PC-9 (cell line): ENCODE results near the gene RFX4. TPM values are rescaled to one million over a fixed set of nuclear protein-coding genes. Genes with fewer than 3 reads are reported as not detected.

Experiments
- BruUV-seq: library from RNA; stranded (reverse); fragments of 400-500 nt; replicated peaks from 2 replicates; lab custom pipeline; 2021; lab: Mats Ljungman, UMichigan
- CTCF ChIA-PET: fragments of 300-600 bp; sonication (Branson Sonifier 250); formaldehyde crosslinking; loops from one replicate; lab custom pipeline; 2022; ENCODE audit warnings: antibody characterized with exemption; lab: Charles Lee
- POLR2A ChIA-PET: fragments of 300-600 bp; sonication (Branson Sonifier 250); formaldehyde crosslinking; loops from one replicate; lab custom pipeline; 2022; ENCODE audit warnings: antibody characterized with exemption; ENCODE audit not compliant: unreplicated experiment; lab: Charles Lee
- DNase-seq, 2 experiments: peaks; one replicate each; pipeline versions ENCODE4 v3.0.0 to v3.0.0-alpha.2; 2015 to 2022; ENCODE audit warnings: mixed read lengths in 1 of 2
- H2AFZ ChIP-seq: fragments of 200-600 bp; sonication (generic); 2 replicates; pipeline ENCODE4 v1.8.1; 2017; ENCODE audit warnings: antibody characterized with exemption
- H3F3A ChIP-seq: fragments of 200-600 bp; sonication (generic); 2 replicates; pipeline ENCODE4 v1.8.1; 2017; ENCODE audit warnings: antibody characterized with exemption, mild to moderate bottlenecking, low read depth; ENCODE audit not compliant: insufficient read depth
- H3K27ac ChIP-seq: fragments of 200-600 bp; sonication (generic); 2 replicates; pipeline ENCODE4 v1.6.1; 2016; ENCODE audit warnings: mixed run types
- H3K27me3 ChIP-seq: fragments of 200-600 bp; sonication (generic); 2 replicates; pipeline ENCODE4 v1.6.1; 2016; ENCODE audit warnings: low read depth, mixed run types; ENCODE audit not compliant: insufficient read depth
- H3K36me3 ChIP-seq: fragments of 200-600 bp; sonication (generic); 2 replicates; pipeline ENCODE4 v1.6.1; 2016; ENCODE audit warnings: low read depth, mixed run types
- H3K4me1 ChIP-seq: fragments of 200-600 bp; sonication (generic); replicated peaks from 2 replicates; pipeline ENCODE4 v1.6.1; 2016; ENCODE audit warnings: mixed run types; ENCODE audit not compliant: insufficient read depth
- H3K4me2 ChIP-seq: fragments of 200-600 bp; sonication (generic); 2 replicates; pipeline ENCODE4 v1.6.1; 2017; ENCODE audit warnings: mixed run types
- H3K4me3 ChIP-seq: fragments of 200-600 bp; sonication (generic); 2 replicates; pipeline ENCODE4 v1.6.1; 2016; ENCODE audit warnings: mixed run types
- H3K79me2 ChIP-seq: fragments of 200-600 bp; sonication (generic); 2 replicates; pipeline ENCODE4 v1.6.1; 2017; ENCODE audit warnings: low read depth, mixed run types
- H3K9me2 ChIP-seq: fragments of 200-600 bp; sonication (generic); 2 replicates; pipeline ENCODE4 v1.8.1; 2017; ENCODE audit warnings: mild to moderate bottlenecking; ENCODE audit not compliant: insufficient read depth
- H3K9me3 ChIP-seq: fragments of 200-600 bp; sonication (generic); 2 replicates; pipeline ENCODE4 v1.8.1; 2016; ENCODE audit warnings: low read depth; ENCODE audit not compliant: insufficient read depth
- H4K20me1 ChIP-seq: fragments of 200-600 bp; sonication (generic); 2 replicates; pipeline ENCODE4 v1.8.1; 2017; ENCODE audit not compliant: insufficient read depth
- EZH2 ChIP-seq: fragments of 200-600 bp; sonication (generic); IDR thresholded peaks from 2 replicates; pipeline ENCODE4 v1.8.0; 2017; ENCODE audit warnings: antibody characterized with exemption, low read depth
- intact Hi-C: fragments of 100-400 bp; cut with micrococcal nuclease; formaldehyde crosslinking; loops from one replicate; pipeline ENCODE4 v1.10.0; 2022; ENCODE audit not compliant: unreplicated experiment
- total RNA-seq: library from RNA; stranded (reverse); gene quantifications from 2 replicates; pipeline ENCODE4 v1.2.3, GENCODE V29; 2021
- TF ChIP-seq, protein P1 (sequence below): fragments of 200-600 bp; sonication (generic); conservative IDR thresholded peaks from 2 replicates; pipeline ENCODE4 v1.6.1; 2017; ENCODE audit warnings: mixed run types, antibody characterized with exemption, mild to moderate bottlenecking, moderate library complexity

Gene RFX4
- total RNA-seq, 1 experiment from 2014 or later: not detected

DNA sequence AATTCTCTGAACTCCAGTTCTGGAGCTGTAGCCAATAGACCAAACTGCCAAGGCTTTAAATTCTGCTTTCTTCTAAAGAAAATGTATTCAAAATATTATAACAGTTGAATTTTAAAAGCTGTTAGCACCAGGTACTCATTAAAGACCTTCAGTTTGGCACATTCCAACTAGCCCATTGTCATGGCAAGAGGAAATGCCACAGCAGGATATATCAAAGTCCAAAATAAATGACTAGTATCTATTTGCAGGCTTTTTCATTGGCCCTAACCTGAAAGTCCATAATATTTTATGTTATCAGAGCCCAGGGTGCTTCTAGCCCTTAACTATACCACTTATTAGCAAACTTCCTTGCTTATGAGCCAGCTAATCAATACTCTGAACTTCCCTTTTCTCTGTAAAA is 188.6 kb downstream of the RFX4 start:
- Histone ChIP-seq H3K4me2 (no peak overlapping the region), H2AFZ (no peak overlapping the region), H3K36me3 (no peaks in the 10 kb centered on the region), H3F3A (no peaks in the 10 kb centered on the region), H3K9me3 (no peaks in the 10 kb centered on the region), H3K4me3 (no peak overlapping the region), H4K20me1 (no peaks in the 10 kb centered on the region), H3K9me2 (no peaks in the 10 kb centered on the region), H3K27ac (no peak overlapping the region), H3K27me3 (0 out of 2 replicates have a peak, but pooled peaks cover 3% of the 10 kb centered on the region), H3K4me1 (peaks cover 16% of the 10 kb centered on the region), H3K79me2 (peaks cover 18% of the 10 kb centered on the region)
- TF ChIP-seq, protein P1, sequence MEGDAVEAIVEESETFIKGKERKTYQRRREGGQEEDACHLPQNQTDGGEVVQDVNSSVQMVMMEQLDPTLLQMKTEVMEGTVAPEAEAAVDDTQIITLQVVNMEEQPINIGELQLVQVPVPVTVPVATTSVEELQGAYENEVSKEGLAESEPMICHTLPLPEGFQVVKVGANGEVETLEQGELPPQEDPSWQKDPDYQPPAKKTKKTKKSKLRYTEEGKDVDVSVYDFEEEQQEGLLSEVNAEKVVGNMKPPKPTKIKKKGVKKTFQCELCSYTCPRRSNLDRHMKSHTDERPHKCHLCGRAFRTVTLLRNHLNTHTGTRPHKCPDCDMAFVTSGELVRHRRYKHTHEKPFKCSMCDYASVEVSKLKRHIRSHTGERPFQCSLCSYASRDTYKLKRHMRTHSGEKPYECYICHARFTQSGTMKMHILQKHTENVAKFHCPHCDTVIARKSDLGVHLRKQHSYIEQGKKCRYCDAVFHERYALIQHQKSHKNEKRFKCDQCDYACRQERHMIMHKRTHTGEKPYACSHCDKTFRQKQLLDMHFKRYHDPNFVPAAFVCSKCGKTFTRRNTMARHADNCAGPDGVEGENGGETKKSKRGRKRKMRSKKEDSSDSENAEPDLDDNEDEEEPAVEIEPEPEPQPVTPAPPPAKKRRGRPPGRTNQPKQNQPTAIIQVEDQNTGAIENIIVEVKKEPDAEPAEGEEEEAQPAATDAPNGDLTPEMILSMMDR: no peak
- no TSS peak for BruUV-seq
- POLR2A ChIA-PET: no interaction called here
- DNase-seq: no peak
- intact Hi-C loops: loop anchor here (5.0 kb wide), 1 partner anchor 321 kb away; the partner anchor contains the start of gene CRY1
- CTCF ChIA-PET: no interaction called here

DNA sequence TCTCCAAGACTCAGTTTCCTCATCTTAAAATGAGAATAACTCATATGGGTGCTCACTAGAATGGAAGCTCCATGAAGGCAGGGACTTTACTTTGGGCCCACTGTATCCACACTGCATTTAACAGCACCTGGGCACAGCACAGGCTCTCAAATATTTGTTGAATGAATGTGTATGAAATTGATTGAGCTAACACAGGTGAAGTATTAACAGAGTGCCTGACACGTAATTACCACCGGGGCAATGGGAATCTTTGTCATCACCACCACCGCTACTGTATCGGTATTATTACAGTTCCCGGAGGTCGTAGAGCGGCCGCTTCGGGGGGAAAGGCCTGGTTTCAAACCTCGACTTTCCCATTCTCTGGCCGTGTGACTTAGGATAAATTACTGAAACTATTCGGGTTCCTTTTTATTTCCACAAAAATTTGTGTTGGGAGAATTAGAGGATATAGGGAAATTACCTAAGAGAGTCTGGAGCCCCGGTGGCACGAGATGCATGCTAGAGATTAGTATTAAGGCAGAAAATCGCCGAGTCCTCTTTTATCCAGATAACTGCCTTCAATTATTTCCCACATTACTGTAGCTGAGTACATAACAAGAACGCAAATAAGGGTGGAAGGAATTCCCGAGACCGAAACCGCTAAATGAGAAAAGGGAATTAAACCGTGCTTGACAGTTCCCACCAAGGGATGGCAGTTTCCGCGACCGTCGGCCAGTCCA is 190.6 kb downstream of the RFX4 start:
- TSS peak; percentile 81 for BruUV-seq
- Histone ChIP-seq H3K79me2 (peaks cover 35% of the 10 kb centered on the region), H3K27ac (no peak overlapping the region), H3K9me3 (no peaks in the 10 kb centered on the region), H3F3A (no peaks in the 10 kb centered on the region), H3K27me3 (no peaks in the 10 kb centered on the region), H4K20me1 (no peaks in the 10 kb centered on the region), H3K4me2 (peak overlapping the region; percentile 81), H3K9me2 (no peaks in the 10 kb centered on the region), H3K4me3 (peak overlapping the region; percentile 93), H2AFZ (peak overlapping the region; percentile 91), H3K36me3 (no peaks in the 10 kb centered on the region), H3K4me1 (peaks cover 21% of the 10 kb centered on the region)
- POLR2A ChIA-PET: no interaction called here
- intact Hi-C loops: loop anchor here (5.0 kb wide), 1 partner anchor 319 kb away; the partner anchor contains the start of gene CRY1
- TF ChIP-seq, protein P1: no peak
- CTCF ChIA-PET: interaction anchor here (0.6 kb wide), 1 partner anchor 340 kb away, joined by 3 read pairs; no protein-coding TSS in a partner anchor
- DNase-seq: no peak

DNA sequence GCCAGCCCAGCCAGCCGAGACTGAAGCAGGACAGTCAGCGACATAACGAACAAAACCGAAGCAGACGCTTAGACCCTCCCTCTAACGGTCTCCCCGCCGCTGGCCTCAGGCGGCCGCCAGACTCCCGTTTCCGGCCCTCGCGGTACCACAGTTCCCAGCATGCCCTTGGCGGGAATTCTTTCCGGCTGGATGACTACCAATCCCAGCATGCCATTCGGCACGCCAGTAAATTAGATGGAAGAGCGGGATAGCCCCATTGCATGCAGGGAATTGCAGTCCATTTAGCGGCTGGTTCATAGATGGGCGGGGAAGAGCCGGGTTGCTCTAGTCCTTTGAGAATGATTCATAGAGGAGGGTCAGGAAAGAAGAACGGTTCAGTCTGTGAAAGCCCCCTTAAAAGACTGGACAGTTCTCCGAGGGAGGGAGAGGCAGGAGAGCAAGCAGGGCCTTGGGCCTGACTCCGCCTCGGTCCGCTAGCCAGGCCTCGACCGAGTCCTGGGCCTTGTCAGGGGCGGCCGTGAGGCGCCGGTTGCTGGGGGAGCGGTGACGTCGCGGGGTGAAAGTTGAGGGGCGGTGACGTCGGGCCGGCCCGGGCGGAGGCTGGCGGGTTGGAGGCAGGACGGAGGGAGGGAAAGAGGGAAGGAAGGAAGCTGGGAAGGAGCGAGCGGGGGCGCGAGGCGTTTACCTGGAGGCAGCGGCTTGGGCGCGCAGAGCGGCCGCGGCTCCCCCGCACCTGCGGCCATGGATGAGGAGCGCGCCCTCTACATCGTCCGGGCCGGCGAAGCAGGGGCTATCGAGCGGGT is 191.4 kb downstream of the RFX4 start, which contains the start of gene RIC8B:
RIC8B (plus strand) TSS at position 678 of the 803 bp plus-strand sequence; CDS start at position 742, 64 bp downstream.
- Histone ChIP-seq H2AFZ (peak within 1 kb of the TSS; percentile 91), H3K27me3 (no peaks in the 10 kb centered on the region), H3K4me2 (peak within 1 kb of the TSS; percentile 81), H3K4me3 (peak within 1 kb of the TSS; percentile 93), H3K4me1 (peaks cover 28% of the 10 kb centered on the region), H3K27ac (peak within 1 kb of the TSS; percentile 78), H4K20me1 (no peaks in the 10 kb centered on the region), H3F3A (no peaks in the 10 kb centered on the region), H3K36me3 (no peaks in the 10 kb centered on the region), H3K79me2 (peaks cover 43% of the 10 kb centered on the region), H3K9me3 (no peaks in the 10 kb centered on the region), H3K9me2 (no peaks in the 10 kb centered on the region)
- POLR2A ChIA-PET: no interaction called here
- BruUV-seq: no TSS peak
- intact Hi-C loops: loop anchor here (5.0 kb wide), 1 partner anchor 318 kb away; the partner anchor contains the start of gene CRY1
- TF ChIP-seq, protein P1: no peak
- TF ChIP-seq EZH2: no peak
- CTCF ChIA-PET: no interaction called here
- peak; percentile 93 to 95 for DNase-seq
